ENCODE data around the gene SRRM2. TPM values are rescaled to one million over a fixed set of nuclear protein-coding genes. Genes with fewer than 3 reads are reported as not detected.

The SRRM2 gene
- total RNA-seq, 1 donor from 2014 or later, result 660 TPM

DNA sequence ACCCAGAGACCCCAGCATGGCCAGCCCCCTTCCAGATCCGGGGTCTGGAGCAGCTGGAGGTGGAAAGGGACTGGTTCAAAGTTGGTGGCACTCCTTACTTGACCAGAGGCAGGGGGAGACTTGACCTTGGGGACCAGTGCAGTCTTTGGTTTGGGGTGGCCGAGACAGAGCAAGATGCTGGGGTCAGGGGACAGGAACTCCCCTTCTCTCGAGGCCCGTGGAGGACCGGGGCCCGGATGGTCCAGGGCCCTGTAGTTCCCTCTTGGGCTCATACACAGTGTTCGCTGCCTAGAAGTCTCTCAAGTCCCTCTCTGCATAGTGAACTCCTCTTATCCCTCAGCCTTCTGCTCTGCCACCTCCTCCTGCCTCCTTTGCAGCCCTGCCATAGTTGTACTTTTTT, 35.5 kb downstream of the SRRM2 start:
- Histone ChIP-seq H3K36me3 (no peaks in the 10 kb centered on the region), H3K27ac (no peak overlapping the region), H3K4me1 (peaks cover 6% of the 10 kb centered on the region), H3K9me3 (no peaks in the 10 kb centered on the region), H3K27me3 (peaks cover 51% of the 10 kb centered on the region), H3K4me3 (no peak overlapping the region)
- intact Hi-C loops (cut with DNase I), result no loop called here
- DNase-seq (peak; percentile 29), ATAC-seq (no peak)
- TF ChIP-seq, protein P1, sequence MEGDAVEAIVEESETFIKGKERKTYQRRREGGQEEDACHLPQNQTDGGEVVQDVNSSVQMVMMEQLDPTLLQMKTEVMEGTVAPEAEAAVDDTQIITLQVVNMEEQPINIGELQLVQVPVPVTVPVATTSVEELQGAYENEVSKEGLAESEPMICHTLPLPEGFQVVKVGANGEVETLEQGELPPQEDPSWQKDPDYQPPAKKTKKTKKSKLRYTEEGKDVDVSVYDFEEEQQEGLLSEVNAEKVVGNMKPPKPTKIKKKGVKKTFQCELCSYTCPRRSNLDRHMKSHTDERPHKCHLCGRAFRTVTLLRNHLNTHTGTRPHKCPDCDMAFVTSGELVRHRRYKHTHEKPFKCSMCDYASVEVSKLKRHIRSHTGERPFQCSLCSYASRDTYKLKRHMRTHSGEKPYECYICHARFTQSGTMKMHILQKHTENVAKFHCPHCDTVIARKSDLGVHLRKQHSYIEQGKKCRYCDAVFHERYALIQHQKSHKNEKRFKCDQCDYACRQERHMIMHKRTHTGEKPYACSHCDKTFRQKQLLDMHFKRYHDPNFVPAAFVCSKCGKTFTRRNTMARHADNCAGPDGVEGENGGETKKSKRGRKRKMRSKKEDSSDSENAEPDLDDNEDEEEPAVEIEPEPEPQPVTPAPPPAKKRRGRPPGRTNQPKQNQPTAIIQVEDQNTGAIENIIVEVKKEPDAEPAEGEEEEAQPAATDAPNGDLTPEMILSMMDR (IDR thresholded peaks at IDR 0.05), result no peak

DNA sequence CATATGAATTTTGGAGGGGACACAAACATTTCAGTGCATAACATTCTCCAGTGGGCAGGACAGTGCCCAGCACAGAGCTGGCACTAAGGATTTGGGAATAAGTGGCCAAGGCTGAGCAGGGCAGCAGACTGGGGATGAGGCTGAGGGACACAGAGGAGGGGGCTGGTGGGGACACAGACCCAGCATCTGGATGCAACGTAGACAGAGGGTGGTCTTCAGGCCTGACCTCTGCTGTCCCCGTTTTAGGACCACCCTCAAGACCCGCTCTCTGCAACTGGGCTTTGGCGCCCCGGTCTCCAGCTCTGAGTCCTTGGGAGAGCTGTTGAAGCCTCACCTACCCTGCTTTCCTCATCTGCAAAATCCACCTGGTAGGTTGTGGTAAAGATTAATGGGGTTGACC, 38.2 kb downstream of the SRRM2 start:
- TF ChIP-seq, protein P1 (IDR thresholded peaks at IDR 0.05), result no peak
- H3K27ac ChIP-seq, result no peak overlapping the region
- no peak for ATAC-seq
- H3K4me3 ChIP-seq, result no peak overlapping the region
- no peaks in the 10 kb centered on the region for H3K9me3 ChIP-seq
- no peaks in the 10 kb centered on the region for H3K36me3 ChIP-seq
- intact Hi-C loops (cut with DNase I), result no loop called here
- H3K4me1 ChIP-seq, result no peaks in the 10 kb centered on the region
- peak; percentile 40 for DNase-seq
- H3K27me3 ChIP-seq, result peaks cover 42% of the 10 kb centered on the region

DNA sequence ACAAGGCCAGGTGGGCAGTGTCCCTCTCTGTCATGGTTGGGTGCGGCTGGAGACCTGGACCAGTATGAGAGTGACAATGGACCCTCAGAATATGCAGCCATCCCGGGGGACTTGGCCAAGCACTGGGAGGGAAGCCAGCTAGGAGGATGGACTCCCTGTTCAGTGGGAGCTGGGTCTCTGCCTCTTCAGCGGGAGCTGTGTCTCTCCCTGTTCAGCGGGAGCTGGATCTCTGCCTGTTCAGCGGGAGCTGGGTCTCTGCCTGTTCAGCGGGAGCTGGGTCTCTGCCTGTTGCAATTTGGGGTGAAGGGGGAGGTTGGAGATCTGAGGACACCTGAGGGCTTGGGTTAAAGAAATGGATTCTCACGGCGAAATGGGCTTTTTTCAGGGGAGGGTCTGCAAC, 38.7 kb downstream of the SRRM2 start:
- Histone ChIP-seq H3K4me3 (no peak overlapping the region), H3K27ac (no peak overlapping the region), H3K27me3 (peaks cover 37% of the 10 kb centered on the region), H3K36me3 (no peaks in the 10 kb centered on the region), H3K4me1 (no peaks in the 10 kb centered on the region), H3K9me3 (no peaks in the 10 kb centered on the region)
- TF ChIP-seq, protein P1 (IDR thresholded peaks at IDR 0.05), result no peak
- DNase-seq (peak; percentile 30), ATAC-seq (no peak)
- intact Hi-C loops (cut with DNase I), result no loop called here

DNA sequence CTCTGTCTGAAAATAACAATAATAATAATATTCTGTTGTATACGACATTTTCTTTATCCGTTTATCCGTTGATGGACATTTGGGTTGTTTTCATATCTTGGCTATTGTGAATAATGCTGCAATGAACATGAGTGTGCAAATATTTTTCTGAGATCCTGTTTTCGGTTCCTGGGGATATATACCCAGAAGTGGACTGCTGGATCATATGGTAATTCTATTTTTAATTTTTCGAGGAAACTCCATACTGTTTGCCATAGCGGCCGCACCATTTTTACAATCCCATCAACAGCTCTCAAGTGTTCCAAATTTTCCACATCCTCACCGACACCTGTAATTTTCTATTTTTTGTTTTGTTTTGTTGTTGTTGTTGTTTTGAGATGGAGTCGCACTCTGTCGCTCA, 40.5 kb downstream of the SRRM2 start:
- intact Hi-C loops (cut with DNase I), result no loop called here

DNA sequence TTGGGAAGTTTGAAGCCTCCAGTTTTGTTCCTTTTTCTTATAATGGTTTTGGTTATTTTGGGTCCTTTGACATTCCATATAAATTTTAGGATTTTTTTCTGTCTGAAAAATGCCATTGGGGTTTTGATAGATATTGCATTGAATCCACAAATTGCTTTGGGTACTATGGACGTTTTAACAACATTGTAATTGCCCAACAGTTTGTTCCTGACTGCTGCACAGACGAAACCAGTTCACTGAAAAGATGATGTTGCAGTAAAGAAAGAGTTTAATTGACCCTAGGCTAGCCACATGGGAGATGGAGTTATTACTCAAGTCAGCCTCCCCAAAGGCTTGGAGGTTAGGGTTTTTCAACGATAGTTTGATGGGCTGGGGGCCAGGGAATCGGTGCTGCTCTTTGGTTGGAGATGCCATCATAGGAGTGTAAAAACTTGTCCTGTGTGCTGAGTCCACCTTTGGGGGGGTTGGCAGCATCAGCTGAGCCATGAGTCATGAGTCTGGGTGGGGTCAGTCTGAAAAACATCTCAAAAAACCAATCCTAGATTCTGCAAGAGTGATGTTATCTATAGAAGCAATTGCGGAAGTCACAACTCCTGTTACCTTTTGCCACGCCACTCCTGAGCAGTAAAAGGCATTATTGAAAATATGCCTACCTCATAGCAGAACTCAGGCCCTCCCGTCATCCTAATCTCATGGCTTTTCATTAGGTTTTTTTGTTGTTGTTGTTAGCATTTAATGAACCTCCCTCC, 43.1 kb downstream of the SRRM2 start:
- H3K27me3 ChIP-seq, result peaks cover 16% of the 10 kb centered on the region
- H3K9me3 ChIP-seq, result no peaks in the 10 kb centered on the region
- TF ChIP-seq, protein P1 (IDR thresholded peaks at IDR 0.05), result no peak
- no peaks in the 10 kb centered on the region for H3K4me1 ChIP-seq
- H3K36me3 ChIP-seq, result no peaks in the 10 kb centered on the region
- no peak overlapping the region for H3K4me3 ChIP-seq
- ATAC-seq (no peak), DNase-seq (peak; percentile 40)
- intact Hi-C loops (cut with DNase I), result no loop called here
- no peak overlapping the region for H3K27ac ChIP-seq

More for the DNA sequence above, 40.5 kb downstream of the SRRM2 start:
- DNase-seq, result no peak
- Histone ChIP-seq H3K36me3 (no peaks in the 10 kb centered on the region), H3K27me3 (peaks cover 28% of the 10 kb centered on the region), H3K4me3 (no peak overlapping the region), H3K4me1 (no peaks in the 10 kb centered on the region), H3K9me3 (no peaks in the 10 kb centered on the region), H3K27ac (no peak overlapping the region)
- no peak for ATAC-seq
- TF ChIP-seq, protein P1 (IDR thresholded peaks at IDR 0.05), result no peak

All from upper lobe of right lung (tissue), 1 donor.